Right lobe of liver (tissue), 6 donors: Measurements from ENCODE around the gene SLC2A5. TPM values are rescaled to one million over a fixed set of nuclear protein-coding genes. Genes with fewer than 3 reads are reported as not detected.

Source experiments
- ATAC-seq, 4 donors: fragments of 200-7000 bp; cut with Tn5 transposase; one replicate each; pipeline ENCODE4 v1.9.1; 2020; ENCODE audit warnings: mild to moderate bottlenecking in 4 of 4, moderate library complexity in 4 of 4
- DNase-seq, 3 donors: peaks; one replicate each; pipeline ENCODE4 v3.0.0-alpha.2; 2020
- H3K27ac ChIP-seq, 3 donors: fragments of 200-600 bp; one replicate each; pipeline ENCODE4 v1.8.0; 2022
- H3K27me3 ChIP-seq, 2 donors: fragments of 200-600 bp; one replicate each; pipeline ENCODE4 v1.8.0; 2022
- H3K36me3 ChIP-seq, 4 donors: fragments of 200-600 bp; sonication (generic) in 1 of 4; one replicate each; pipeline versions ENCODE4 v1.5.1 to v1.8.0; 2017 to 2022; ENCODE audit warnings: control low read depth in 1 of 4
- H3K4me1 ChIP-seq, 4 donors: fragments of 200-600 bp; sonication (generic) in 1 of 4; one replicate each; pipeline versions ENCODE4 v1.5.1 to v1.8.0; 2017 to 2022; ENCODE audit warnings: control low read depth in 1 of 4
- H3K4me3 ChIP-seq, 3 donors: fragments of 200-600 bp; one replicate each; pipeline ENCODE4 v1.8.0; 2022
- H3K9me3 ChIP-seq, 4 donors: fragments of 200-600 bp; sonication (generic) in 1 of 4; one replicate each; pipeline versions ENCODE4 v1.5.1 to v1.8.0; 2017 to 2022; ENCODE audit warnings: control low read depth in 1 of 4
- POLR2A ChIP-seq: fragments of 450-650 bp; IDR thresholded peaks from one replicate; pipeline ENCODE4 v1.6.1; 2017; ENCODE audit warnings: antibody characterized with exemption, mild to moderate bottlenecking
- WGBS: methylation state at CpG from one replicate; pipeline ENCODE4 v1.1.6; 2018; ENCODE audit warnings: low coverage, low lambda C conversion rate; ENCODE audit not compliant: insufficient coverage; ENCODE audit errors: missing lambda C conversion rate; 5-methylcytosine and 5-hydroxymethylcytosine counted together
- intact Hi-C, 2 donors: fragments of 100-400 bp; cut with DNase I; formaldehyde crosslinking; loops; one replicate each; pipeline versions ENCODE4 v1.11.2 to v1.14.1; 2022
- total RNA-seq, 6 experiments: library from RNA; depleted of rRNA in 2 of 6; stranded (reverse); fragments of >200 nt in 2 of 6; fragmentation: NEBNext Ultra II Directional in 3 of 6; extraction: Animal tissue kit (Norgen Biotek cat#: 25700) in 3 of 6; gene quantifications; one replicate each; pipeline versions ENCODE4 v1.1.0 to v1.2.4, GENCODE V29; 2016 to 2023
- TF ChIP-seq, protein P1 (sequence below), 4 donors: fragments of 200-600 bp in 3 of 4; fragments of 450-650 bp in 1 of 4; IDR thresholded peaks; one replicate each; pipeline versions ENCODE4 v1.5.1 to v1.8.0; 2016 to 2022; ENCODE audit warnings: antibody characterized with exemption in 4 of 4, mild to moderate bottlenecking in 2 of 4
- donor health status: DM: no; HTN: yes; CAD: no.
- donor health status: DM: no; HTN: no; CAD: no.
- donor health status: DM: no; HTN: no; CAD: no.
- donor health status: DM: no; HTN: yes; CAD: no.
- donor health status: DM: no; HTN: yes; CAD: no.

SLC2A5 gene
- total RNA-seq, 6 experiments from 2014 or later: 0.19 to 3.5 (median 0.30) TPM

DNA sequence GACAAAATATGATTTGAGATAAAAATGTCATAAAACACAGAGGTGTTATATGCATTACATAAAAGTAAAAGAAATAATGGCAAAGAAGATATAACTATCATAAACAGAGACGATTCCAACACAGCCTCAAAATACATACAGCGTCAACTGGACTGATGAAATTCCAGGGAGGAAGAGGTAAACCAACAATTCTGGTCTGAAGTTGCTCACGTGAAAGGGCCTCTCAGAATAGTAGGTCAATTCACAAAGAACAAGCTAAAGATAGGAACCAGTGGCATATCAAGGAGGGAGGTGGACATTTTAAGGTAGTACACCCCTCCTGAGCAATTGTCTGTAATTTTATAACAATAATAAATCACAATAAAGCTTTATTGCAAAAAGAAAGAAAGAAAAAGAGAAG is 18.6 kb downstream of the SLC2A5 start:
- TF ChIP-seq POLR2A: no peak
- TF ChIP-seq, protein P1, sequence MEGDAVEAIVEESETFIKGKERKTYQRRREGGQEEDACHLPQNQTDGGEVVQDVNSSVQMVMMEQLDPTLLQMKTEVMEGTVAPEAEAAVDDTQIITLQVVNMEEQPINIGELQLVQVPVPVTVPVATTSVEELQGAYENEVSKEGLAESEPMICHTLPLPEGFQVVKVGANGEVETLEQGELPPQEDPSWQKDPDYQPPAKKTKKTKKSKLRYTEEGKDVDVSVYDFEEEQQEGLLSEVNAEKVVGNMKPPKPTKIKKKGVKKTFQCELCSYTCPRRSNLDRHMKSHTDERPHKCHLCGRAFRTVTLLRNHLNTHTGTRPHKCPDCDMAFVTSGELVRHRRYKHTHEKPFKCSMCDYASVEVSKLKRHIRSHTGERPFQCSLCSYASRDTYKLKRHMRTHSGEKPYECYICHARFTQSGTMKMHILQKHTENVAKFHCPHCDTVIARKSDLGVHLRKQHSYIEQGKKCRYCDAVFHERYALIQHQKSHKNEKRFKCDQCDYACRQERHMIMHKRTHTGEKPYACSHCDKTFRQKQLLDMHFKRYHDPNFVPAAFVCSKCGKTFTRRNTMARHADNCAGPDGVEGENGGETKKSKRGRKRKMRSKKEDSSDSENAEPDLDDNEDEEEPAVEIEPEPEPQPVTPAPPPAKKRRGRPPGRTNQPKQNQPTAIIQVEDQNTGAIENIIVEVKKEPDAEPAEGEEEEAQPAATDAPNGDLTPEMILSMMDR (IDR thresholded peaks at IDR 0.05): no peak
- intact Hi-C loops: no loop called here
- ATAC-seq (no peak), DNase-seq (no peak)
- Histone ChIP-seq H3K9me3 (no peaks in the 10 kb centered on the region), H3K27ac (no peak overlapping the region), H3K36me3 (no peaks in the 10 kb centered on the region), H3K27me3 (no peaks in the 10 kb centered on the region), H3K4me1 (no peaks in the 10 kb centered on the region), H3K4me3 (no peak overlapping the region)
- 31% methylated on average over 3 of the region's 3 CpGs for WGBS

DNA sequence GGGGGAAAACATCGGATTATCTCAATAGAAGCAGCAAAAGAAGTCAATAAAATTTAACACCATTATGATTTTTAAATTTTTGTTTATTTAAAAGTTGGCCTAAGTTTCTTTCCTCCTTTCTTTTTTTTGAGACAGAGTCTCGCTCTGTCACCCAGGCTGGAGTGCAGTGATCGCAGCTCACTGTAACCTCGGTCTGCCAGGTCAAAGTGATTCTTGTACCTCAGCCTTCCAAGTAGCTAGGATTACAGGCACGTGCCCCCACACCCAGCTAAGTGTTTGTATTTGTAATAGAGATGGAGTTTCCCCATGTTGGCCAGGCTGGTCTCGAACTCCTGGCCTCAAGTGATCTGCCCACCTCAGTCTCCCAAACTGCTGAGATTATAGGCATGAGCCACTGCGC is 20.9 kb downstream of the SLC2A5 start:
- no peaks in the 10 kb centered on the region for H3K27me3 ChIP-seq
- intact Hi-C loops: no loop called here
- H3K4me1 ChIP-seq: no peaks in the 10 kb centered on the region
- no peak for DNase-seq
- no peak overlapping the region for H3K27ac ChIP-seq
- no peaks in the 10 kb centered on the region for H3K9me3 ChIP-seq
- H3K4me3 ChIP-seq: no peak overlapping the region
- no peaks in the 10 kb centered on the region for H3K36me3 ChIP-seq
- TF ChIP-seq, protein P1 (IDR thresholded peaks at IDR 0.05): no peak
- no peak for TF ChIP-seq POLR2A
- WGBS: 82% methylated on average over 6 of the region's 7 CpGs
- no peak for ATAC-seq

DNA sequence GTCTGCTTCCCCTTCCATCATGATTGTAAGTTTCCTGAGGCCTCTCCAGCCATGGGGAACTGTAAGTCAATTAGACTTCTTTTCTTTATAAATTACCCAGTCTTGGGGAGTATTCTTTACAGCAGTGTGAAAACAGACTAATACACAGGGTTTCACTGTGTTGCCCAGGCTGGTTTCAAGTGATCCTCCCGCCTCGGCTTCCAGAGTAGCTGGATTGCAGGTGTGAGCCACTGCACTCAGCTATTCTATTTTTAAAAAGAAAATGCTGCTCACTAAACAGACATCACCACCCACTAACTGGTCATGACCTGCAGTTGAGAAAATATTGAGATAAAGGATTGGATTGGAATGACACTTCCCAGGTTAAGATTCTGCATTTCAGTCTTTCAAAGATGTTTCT is 22.4 kb downstream of the SLC2A5 start:
- intact Hi-C loops: no loop called here
- H3K27me3 ChIP-seq: no peaks in the 10 kb centered on the region
- no peaks in the 10 kb centered on the region for H3K9me3 ChIP-seq
- TF ChIP-seq POLR2A: no peak
- TF ChIP-seq, protein P1 (IDR thresholded peaks at IDR 0.05): no peak
- WGBS: 80% methylated on average over 2 of the region's 2 CpGs
- H3K4me1 ChIP-seq: no peaks in the 10 kb centered on the region
- DNase-seq (no peak), ATAC-seq (no peak)
- no peaks in the 10 kb centered on the region for H3K36me3 ChIP-seq
- H3K27ac ChIP-seq: no peak overlapping the region
- H3K4me3 ChIP-seq: no peak overlapping the region

DNA sequence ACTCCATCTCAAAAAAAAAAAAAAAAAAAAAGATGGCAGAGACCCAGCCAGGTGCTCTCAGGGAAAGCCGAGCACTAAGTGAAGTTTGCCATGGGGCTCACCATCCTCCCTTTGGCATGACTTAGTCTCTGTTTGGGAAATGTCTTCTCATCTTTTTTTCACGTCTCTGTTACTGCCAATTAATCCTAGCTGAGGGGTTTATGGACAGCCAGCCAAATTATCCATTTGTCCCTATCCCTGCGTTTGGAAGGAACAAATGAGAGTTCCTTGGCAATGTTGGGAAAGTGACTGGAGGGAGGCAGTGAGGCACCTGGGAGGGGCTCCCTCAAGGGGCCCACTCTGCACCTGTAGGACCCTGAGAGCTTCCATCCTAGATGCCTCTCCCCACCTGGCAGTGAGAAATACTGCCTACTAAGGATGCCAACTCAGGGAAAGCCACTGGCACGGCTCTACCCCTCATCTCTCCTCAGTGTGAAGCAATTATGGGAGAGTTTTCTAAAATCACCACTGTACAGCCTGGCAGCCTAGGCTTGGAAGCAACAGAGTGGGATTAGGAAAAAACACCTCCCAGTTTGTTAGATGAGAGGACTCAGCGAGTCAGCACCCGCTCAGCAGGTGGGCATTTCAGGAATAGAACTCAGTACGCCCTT is 23.4 kb downstream of the SLC2A5 start:
- Histone ChIP-seq H3K4me3 (no peak overlapping the region), H3K4me1 (no peaks in the 10 kb centered on the region), H3K27ac (no peak overlapping the region), H3K9me3 (no peaks in the 10 kb centered on the region), H3K36me3 (no peaks in the 10 kb centered on the region), H3K27me3 (no peaks in the 10 kb centered on the region)
- ATAC-seq (no peak), DNase-seq (no peak)
- intact Hi-C loops: no loop called here
- TF ChIP-seq, protein P1 (IDR thresholded peaks at IDR 0.05): no peak
- no peak for TF ChIP-seq POLR2A
- 85% methylated on average over 4 of the region's 7 CpGs for WGBS

DNA sequence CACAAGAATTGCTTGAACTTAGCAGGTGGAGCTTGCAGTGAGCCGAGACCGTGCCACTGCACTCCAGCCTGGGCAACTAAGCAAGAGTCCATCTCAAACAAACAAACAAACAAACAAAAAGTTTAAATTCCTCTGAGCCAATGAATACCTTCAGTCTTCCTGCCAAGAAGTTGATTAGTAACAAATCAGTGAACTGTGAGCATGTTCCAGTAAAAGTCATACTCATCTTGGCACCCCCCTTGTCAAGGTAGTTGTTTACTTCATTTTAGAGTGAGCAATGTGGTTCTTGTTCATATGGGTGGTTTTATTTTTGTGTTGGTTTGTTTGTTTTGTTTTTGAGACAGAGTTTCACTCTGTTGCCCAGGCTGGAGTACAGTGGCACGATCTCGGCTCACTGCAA is 25.2 kb downstream of the SLC2A5 start:
- H3K27me3 ChIP-seq: no peaks in the 10 kb centered on the region
- no peaks in the 10 kb centered on the region for H3K4me1 ChIP-seq
- H3K27ac ChIP-seq: no peak overlapping the region
- WGBS: 87% methylated on average over 4 of the region's 4 CpGs
- H3K36me3 ChIP-seq: no peaks in the 10 kb centered on the region
- TF ChIP-seq POLR2A: no peak
- TF ChIP-seq, protein P1 (IDR thresholded peaks at IDR 0.05): no peak
- no peak for DNase-seq
- no peak for ATAC-seq
- H3K9me3 ChIP-seq: no peaks in the 10 kb centered on the region
- H3K4me3 ChIP-seq: no peak overlapping the region
- intact Hi-C loops: no loop called here
